ENCODE data around the gene NPAS2. TPM values are rescaled to one million over a fixed set of nuclear protein-coding genes. Genes with fewer than 3 reads are reported as not detected.

Gene NPAS2
- total RNA-seq, 5 donors from 2014 or later (not counting 1 experiment from before 2014, with no cell fraction given) = 3.5 to 9.5 (median 4.4) TPM

- Mint-ChIP-seq H3K4me1 (peaks cover 28 to 35% (median 32%) of the 10 kb centered on the region in 3 donors), H3K27me3 (peaks cover 2 to 10% of the 10 kb centered on the region in 2 donors), H3K27ac (no peak overlapping the region), H3K4me3 (no peak overlapping the region), H3K9me3 (peaks cover 0 to 4% (median 0%) of the 10 kb centered on the region in 3 donors), H3K36me3 (no peaks in the 10 kb centered on the region)
- Histone ChIP-seq H3K27ac (ENCODE audit: low read length) (no peak overlapping the region), H3K27me3 (replicated peaks in 1 of 2; ENCODE audit: control insufficient read depth in 2 of 2, extremely low read depth in 1 of 2, insufficient read depth in 2 of 2, low read length in 1 of 2) (no peaks in the 10 kb centered on the region), H3K9me3 (no peaks in the 10 kb centered on the region), H3K36me3 (ENCODE audit: control insufficient read depth in 2 of 2, extremely low read depth in 1 of 2, insufficient read depth in 1 of 2, low read length in 1 of 2) (no peaks in the 10 kb centered on the region), H3K4me1 (ENCODE audit: control insufficient read depth in 1 of 2, extremely low read depth in 1 of 2, insufficient read depth in 2 of 2, low read length in 2 of 2) (peaks cover 16 to 27% of the 10 kb centered on the region in 2 experiments), H3K4me3 (ENCODE audit: control insufficient read depth in 1 of 2, extremely low read depth in 1 of 2, low read length in 1 of 2) (no peak overlapping the region)
- ATAC-seq (replicated peaks in 1 of 4) = no peak
- CTCF ChIA-PET = no interaction called here
- WGBS (ENCODE audit: insufficient coverage) = 60% methylated on average over 1 of the region's 5 CpGs
- no peak for DNase-seq
- POLR2A ChIA-PET = no interaction called here
Observed at GRCh38 chr2:100810603-100811145, 9.3 kb upstream of the NPAS2 start.

- Histone ChIP-seq H3K4me1 (ENCODE audit: control insufficient read depth in 1 of 2, extremely low read depth in 1 of 2, insufficient read depth in 2 of 2, low read length in 2 of 2) (peaks cover 16 to 27% of the 10 kb centered on the region in 2 experiments), H3K27me3 (replicated peaks in 1 of 2; ENCODE audit: control insufficient read depth in 2 of 2, extremely low read depth in 1 of 2, insufficient read depth in 2 of 2, low read length in 1 of 2) (no peaks in the 10 kb centered on the region), H3K9me3 (no peaks in the 10 kb centered on the region), H3K4me3 (ENCODE audit: control insufficient read depth in 1 of 2, extremely low read depth in 1 of 2, low read length in 1 of 2) (no peak overlapping the region), H3K36me3 (ENCODE audit: control insufficient read depth in 2 of 2, extremely low read depth in 1 of 2, insufficient read depth in 1 of 2, low read length in 1 of 2) (no peaks in the 10 kb centered on the region), H3K27ac (ENCODE audit: low read length) (no peak overlapping the region)
- peaks cover 0 to 4% (median 0%) of the 10 kb centered on the region in 3 donors for H3K9me3 Mint-ChIP-seq
- POLR2A ChIA-PET = no interaction called here
- H3K4me1 Mint-ChIP-seq = peaks cover 28 to 35% (median 32%) of the 10 kb centered on the region in 3 donors
- peak overlapping the region in 2 of 3 donors; percentile 1 to 68 for H3K4me3 Mint-ChIP-seq
- DNase-seq (peak in 23 of 35 experiments; percentile 8 to 52 (median 28)), ATAC-seq (replicated peaks in 1 of 4) (peak; percentile 75 to 93 (median 90))
- WGBS (ENCODE audit: insufficient coverage) = 67% methylated on average over 4 of the region's 4 CpGs
- H3K36me3 Mint-ChIP-seq = no peaks in the 10 kb centered on the region
- CTCF ChIA-PET = interaction anchor here in 1 of 2 donors (0.5 kb wide), 1 partner anchor 242 kb away, joined by 3 read pairs; no protein-coding TSS in a partner anchor
- H3K27ac Mint-ChIP-seq = peak overlapping the region; percentile 63 to 68
- H3K27me3 Mint-ChIP-seq = peaks cover 3 to 9% of the 10 kb centered on the region in 2 donors
Observed at GRCh38 chr2:100812116-100812515, 7.8 kb upstream of the NPAS2 start.

GRCh38 chr2:100812573-100812972, 7.4 kb upstream of the NPAS2 start:
- Mint-ChIP-seq H3K4me1 (peaks cover 28 to 35% (median 32%) of the 10 kb centered on the region in 3 donors), H3K27me3 (peaks cover 7 to 8% of the 10 kb centered on the region in 2 donors), H3K9me3 (peaks cover 0 to 4% (median 0%) of the 10 kb centered on the region in 3 donors), H3K4me3 (peak overlapping the region in 2 of 3 donors; percentile 1 to 68), H3K27ac (peak overlapping the region; percentile 63 to 68), H3K36me3 (no peaks in the 10 kb centered on the region)
- Histone ChIP-seq H3K4me3 (ENCODE audit: control insufficient read depth in 1 of 2, extremely low read depth in 1 of 2, low read length in 1 of 2) (no peak overlapping the region), H3K9me3 (no peaks in the 10 kb centered on the region), H3K4me1 (ENCODE audit: control insufficient read depth in 1 of 2, extremely low read depth in 1 of 2, insufficient read depth in 2 of 2, low read length in 2 of 2) (peaks cover 16 to 27% of the 10 kb centered on the region in 2 experiments), H3K27me3 (replicated peaks in 1 of 2; ENCODE audit: control insufficient read depth in 2 of 2, extremely low read depth in 1 of 2, insufficient read depth in 2 of 2, low read length in 1 of 2) (no peaks in the 10 kb centered on the region), H3K36me3 (ENCODE audit: control insufficient read depth in 2 of 2, extremely low read depth in 1 of 2, insufficient read depth in 1 of 2, low read length in 1 of 2) (no peaks in the 10 kb centered on the region), H3K27ac (ENCODE audit: low read length) (no peak overlapping the region)
- DNase-seq (no peak), ATAC-seq (replicated peaks in 1 of 4) (no peak)
- WGBS (ENCODE audit: insufficient coverage) = 60% methylated on average over 1 of the region's 4 CpGs
- CTCF ChIA-PET = no interaction called here
- POLR2A ChIA-PET = no interaction called here

GRCh38 chr2:100813527-100813926, 6.4 kb upstream of the NPAS2 start:
- ATAC-seq (replicated peaks in 1 of 4) (peak in 1 of 4 experiments; percentile 74), DNase-seq (peak in 1 of 35 experiments; percentile 14)
- H3K9me3 Mint-ChIP-seq = peaks cover 0 to 3% (median 0%) of the 10 kb centered on the region in 3 donors
- no CpG with 5 or more reads among the region's 4 CpGs for WGBS (ENCODE audit: insufficient coverage)
- no peaks in the 10 kb centered on the region for H3K36me3 ChIP-seq (ENCODE audit: control insufficient read depth in 2 of 2, extremely low read depth in 1 of 2, insufficient read depth in 1 of 2, low read length in 1 of 2)
- H3K27me3 ChIP-seq (replicated peaks in 1 of 2; ENCODE audit: control insufficient read depth in 2 of 2, extremely low read depth in 1 of 2, insufficient read depth in 2 of 2, low read length in 1 of 2) = peaks cover 0 to 3% of the 10 kb centered on the region in 2 experiments
- H3K27ac ChIP-seq (ENCODE audit: low read length) = no peak overlapping the region
- POLR2A ChIA-PET = no interaction called here
- no peak overlapping the region for H3K4me3 ChIP-seq (ENCODE audit: control insufficient read depth in 1 of 2, extremely low read depth in 1 of 2, low read length in 1 of 2)
- peaks cover 19 to 27% of the 10 kb centered on the region in 2 experiments for H3K4me1 ChIP-seq (ENCODE audit: control insufficient read depth in 1 of 2, extremely low read depth in 1 of 2, insufficient read depth in 2 of 2, low read length in 2 of 2)
- peaks cover 34 to 41% (median 37%) of the 10 kb centered on the region in 3 donors for H3K4me1 Mint-ChIP-seq
- CTCF ChIA-PET = no interaction called here
- no peaks in the 10 kb centered on the region for H3K9me3 ChIP-seq
- peaks cover 15 to 18% of the 10 kb centered on the region in 2 donors for H3K27me3 Mint-ChIP-seq
- H3K27ac Mint-ChIP-seq = no peak overlapping the region
- no peaks in the 10 kb centered on the region for H3K36me3 Mint-ChIP-seq
- peak overlapping the region in 1 of 3 donors; percentile 55 for H3K4me3 Mint-ChIP-seq

- Histone ChIP-seq H3K27ac (ENCODE audit: low read length) (no peak overlapping the region), H3K4me1 (ENCODE audit: control insufficient read depth in 1 of 2, extremely low read depth in 1 of 2, insufficient read depth in 2 of 2, low read length in 2 of 2) (peaks cover 24 to 27% of the 10 kb centered on the region in 2 experiments), H3K9me3 (no peaks in the 10 kb centered on the region), H3K27me3 (replicated peaks in 1 of 2; ENCODE audit: control insufficient read depth in 2 of 2, extremely low read depth in 1 of 2, insufficient read depth in 2 of 2, low read length in 1 of 2) (peaks cover 0 to 9% of the 10 kb centered on the region in 2 experiments), H3K4me3 (ENCODE audit: control insufficient read depth in 1 of 2, extremely low read depth in 1 of 2, low read length in 1 of 2) (no peak overlapping the region), H3K36me3 (ENCODE audit: control insufficient read depth in 2 of 2, extremely low read depth in 1 of 2, insufficient read depth in 1 of 2, low read length in 1 of 2) (no peaks in the 10 kb centered on the region)
- Mint-ChIP-seq H3K9me3 (no peaks in the 10 kb centered on the region), H3K4me3 (peak overlapping the region in 1 of 3 donors; percentile 55), H3K27me3 (peaks cover 15 to 20% of the 10 kb centered on the region in 2 donors), H3K36me3 (no peaks in the 10 kb centered on the region), H3K27ac (no peak overlapping the region), H3K4me1 (peaks cover 36 to 42% (median 37%) of the 10 kb centered on the region in 3 donors)
- WGBS (ENCODE audit: insufficient coverage) = 64% methylated on average over 2 of the region's 3 CpGs
- CTCF ChIA-PET = no interaction called here
- DNase-seq (no peak), ATAC-seq (replicated peaks in 1 of 4) (no peak)
- POLR2A ChIA-PET = no interaction called here
Observed at GRCh38 chr2:100814043-100814442, 5.9 kb upstream of the NPAS2 start.

GRCh38 chr2:100814453-100814852, 5.5 kb upstream of the NPAS2 start:
- no peaks in the 10 kb centered on the region for H3K9me3 ChIP-seq
- DNase-seq (no peak), ATAC-seq (replicated peaks in 1 of 4) (no peak)
- ChIA-PET CTCF (no interaction called here), POLR2A (no interaction called here)
- no peak overlapping the region for H3K4me3 ChIP-seq (ENCODE audit: control insufficient read depth in 1 of 2, extremely low read depth in 1 of 2, low read length in 1 of 2)
- 100% methylated on average over 2 of the region's 3 CpGs for WGBS (ENCODE audit: insufficient coverage)
- no peaks in the 10 kb centered on the region for H3K9me3 Mint-ChIP-seq
- no peak overlapping the region for H3K27ac ChIP-seq (ENCODE audit: low read length)
- H3K4me1 Mint-ChIP-seq = peaks cover 37 to 42% (median 37%) of the 10 kb centered on the region in 3 donors
- no peaks in the 10 kb centered on the region for H3K36me3 ChIP-seq (ENCODE audit: control insufficient read depth in 2 of 2, extremely low read depth in 1 of 2, insufficient read depth in 1 of 2, low read length in 1 of 2)
- H3K4me3 Mint-ChIP-seq = no peak overlapping the region
- peaks cover 0 to 13% of the 10 kb centered on the region in 2 experiments for H3K27me3 ChIP-seq (replicated peaks in 1 of 2; ENCODE audit: control insufficient read depth in 2 of 2, extremely low read depth in 1 of 2, insufficient read depth in 2 of 2, low read length in 1 of 2)
- no peak overlapping the region for H3K27ac Mint-ChIP-seq
- no peaks in the 10 kb centered on the region for H3K36me3 Mint-ChIP-seq
- peaks cover 28% of the 10 kb centered on the region in 2 experiments for H3K4me1 ChIP-seq (ENCODE audit: control insufficient read depth in 1 of 2, extremely low read depth in 1 of 2, insufficient read depth in 2 of 2, low read length in 2 of 2)
- H3K27me3 Mint-ChIP-seq = peaks cover 15 to 23% of the 10 kb centered on the region in 2 donors

All from T-cell (primary cell).